Measurements from ENCODE around the gene AMBRA1.

The AMBRA1 gene

DNA sequence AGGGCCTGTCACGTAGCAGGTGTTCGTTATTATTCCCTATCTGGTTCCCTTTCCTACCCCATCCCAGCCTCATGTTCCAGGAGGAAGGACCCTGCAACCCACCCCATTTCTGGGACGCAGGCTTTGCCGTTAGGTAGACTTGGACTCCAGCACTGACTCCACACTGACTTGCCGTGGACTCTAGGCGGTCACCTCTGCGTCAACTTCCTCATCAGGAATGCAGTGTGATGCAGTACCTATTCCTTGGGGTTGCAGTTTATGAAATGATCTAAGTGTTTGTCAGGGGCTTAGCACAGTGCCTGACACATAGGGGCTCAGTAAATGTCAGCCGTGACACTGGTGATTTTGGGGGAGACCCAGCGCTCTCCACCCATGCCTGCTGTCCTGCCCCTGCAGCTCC lies 229.8 kb downstream of the AMBRA1 start:
- no peak for FAIRE-seq

DNA sequence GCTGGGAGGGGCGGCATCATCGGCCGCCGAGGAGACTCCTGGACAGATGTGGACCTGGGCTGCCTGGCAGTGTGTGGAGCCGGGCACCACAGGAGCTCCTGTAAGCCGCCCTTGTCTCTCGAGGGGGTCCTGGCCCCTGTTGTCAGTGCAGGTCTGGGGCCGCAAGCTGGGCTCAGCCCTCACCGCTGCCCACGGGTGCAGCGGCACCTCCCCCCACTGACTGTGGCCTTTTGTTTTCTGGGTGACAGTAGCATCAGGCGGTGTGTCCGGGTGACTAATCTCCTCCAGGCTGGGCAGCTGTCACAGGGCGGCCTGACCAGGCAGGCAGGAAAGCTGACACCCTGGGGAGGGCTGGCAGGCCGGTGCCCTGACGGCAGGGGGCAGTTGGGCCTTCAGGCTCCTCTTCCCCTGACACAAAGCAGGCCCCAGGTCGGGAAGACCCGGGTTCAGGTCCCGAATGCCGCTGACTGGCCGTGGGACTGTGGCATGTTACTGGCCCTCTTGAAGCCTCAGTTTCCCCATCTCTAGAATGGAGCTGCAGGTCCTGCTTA lies 230.3 kb downstream of the AMBRA1 start:
- FAIRE-seq = no peak

DNA sequence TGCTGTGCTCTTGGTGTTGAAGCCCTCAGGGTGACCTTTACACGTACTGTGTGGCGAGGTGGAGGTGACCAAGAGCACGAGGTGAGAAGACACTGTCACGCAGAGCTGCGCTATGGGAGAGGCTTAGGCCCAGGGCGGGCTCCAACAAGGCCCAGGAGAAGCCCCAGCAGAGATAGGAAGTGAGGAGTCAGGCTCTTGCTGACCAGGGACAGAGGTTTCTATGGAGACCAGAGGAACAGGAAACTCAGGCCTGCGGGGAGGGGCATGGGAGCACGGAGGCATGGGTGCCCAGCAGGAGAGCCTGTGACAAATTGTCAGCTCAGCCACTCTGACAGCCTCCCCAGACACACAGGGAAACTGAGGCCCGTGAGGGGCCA lies 230.8 kb downstream of the AMBRA1 start:
- FAIRE-seq = no peak

DNA sequence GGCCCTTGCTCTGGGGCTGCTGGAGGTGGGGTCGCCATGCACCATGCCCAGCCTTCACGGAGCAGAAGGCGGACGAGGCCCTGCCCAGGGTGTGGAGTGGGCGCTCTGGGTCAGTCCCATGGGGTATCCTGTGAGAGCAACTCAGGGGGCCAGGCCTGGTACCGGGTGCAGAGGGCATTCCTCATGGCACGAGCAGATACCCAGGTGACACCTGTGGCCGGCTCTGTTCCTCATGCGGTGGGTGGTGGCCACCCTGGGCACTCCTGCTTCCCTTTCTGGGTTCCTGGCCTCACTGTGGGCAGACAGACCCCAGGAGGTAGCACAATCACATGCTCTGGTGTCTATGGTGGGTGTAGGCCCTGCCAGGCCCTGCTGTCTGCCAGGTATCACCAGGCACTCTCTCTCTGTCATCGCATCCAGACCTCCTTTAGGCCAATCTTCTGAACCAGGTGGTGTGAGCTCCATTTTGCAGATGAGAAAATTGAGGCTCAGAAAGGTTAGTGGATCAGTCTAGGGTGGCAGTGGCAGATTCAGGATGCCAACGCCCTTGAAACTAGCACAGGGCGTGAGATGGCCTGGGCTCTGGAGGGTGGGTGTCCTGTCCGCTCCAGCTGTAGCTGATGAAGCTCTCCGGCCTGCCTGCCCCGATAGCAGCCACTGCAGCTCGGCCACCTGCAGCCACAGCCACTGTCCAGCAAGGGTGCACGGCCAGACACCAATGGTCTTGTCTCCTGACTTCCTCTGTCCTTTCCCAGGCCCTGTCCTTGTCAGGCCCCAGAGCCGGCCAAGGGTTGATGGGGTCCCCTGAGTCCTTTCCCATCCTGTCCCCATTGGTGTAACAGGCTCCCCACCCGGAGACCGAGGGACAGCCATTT lies 231.4 kb downstream of the AMBRA1 start:
- FAIRE-seq = no peak

DNA sequence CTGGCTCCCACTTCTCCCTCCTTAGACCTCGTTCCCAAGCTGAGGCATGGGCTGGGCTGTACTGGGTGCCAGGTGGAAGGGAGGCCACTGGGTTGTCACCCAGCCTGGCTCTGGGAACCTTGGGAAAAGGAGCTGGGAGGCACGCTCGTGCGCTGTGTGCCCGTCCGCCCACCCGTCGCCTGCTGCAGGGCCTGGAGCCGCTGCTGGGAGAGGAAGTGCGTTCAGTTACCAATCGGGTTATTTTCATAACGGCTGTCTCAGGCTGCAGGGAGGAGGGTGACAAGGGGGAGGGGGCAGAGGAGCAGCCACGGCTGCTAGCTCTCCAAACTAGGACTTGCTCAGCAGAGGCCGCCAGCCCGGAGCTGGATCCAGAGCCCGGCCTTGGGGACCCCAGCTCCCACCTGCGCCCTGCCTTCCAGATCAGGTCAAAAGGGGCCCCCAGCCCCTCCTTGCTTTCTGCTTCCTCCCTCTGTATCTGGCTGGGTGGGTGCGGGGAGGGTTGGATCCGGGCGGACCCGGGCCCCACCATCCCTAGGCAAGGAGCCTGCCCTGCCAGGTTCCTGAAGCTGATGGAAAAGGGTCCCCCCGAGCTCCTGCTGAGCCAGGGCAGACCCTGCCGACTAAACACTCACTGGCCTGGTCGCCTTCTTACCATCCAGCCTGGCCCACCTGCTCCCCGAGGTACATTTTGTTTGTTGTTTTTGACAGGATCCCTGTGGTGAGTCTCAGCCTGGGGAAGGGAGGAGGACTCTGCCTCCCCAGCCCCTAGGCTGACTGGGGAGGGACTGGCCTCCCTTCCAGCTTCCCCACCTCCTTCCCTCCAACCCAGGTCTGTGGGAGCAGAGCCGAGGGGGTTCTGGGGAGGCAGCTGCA lies 232.3 kb downstream of the AMBRA1 start:
- no peak for FAIRE-seq

DNA sequence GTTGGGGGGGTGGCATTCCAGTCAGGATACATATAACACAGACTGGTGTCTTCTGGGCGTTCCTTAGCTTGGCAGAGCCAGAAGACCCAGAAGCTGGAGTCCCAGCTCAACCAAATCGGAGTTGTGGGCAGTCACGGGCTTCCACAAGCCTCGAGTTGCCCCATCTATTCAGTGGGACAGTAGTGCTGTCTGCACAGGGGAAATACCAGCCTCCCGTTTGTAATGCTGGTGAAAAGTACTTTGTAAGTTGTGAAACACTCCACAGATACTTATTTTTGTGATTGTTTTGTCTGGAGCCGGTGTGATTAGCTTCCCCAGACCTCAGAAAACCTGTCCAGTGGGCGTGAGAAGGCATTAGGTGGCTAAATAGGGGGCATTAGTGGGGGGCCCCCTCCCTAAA lies 232.9 kb downstream of the AMBRA1 start:
- FAIRE-seq = no peak

DNA sequence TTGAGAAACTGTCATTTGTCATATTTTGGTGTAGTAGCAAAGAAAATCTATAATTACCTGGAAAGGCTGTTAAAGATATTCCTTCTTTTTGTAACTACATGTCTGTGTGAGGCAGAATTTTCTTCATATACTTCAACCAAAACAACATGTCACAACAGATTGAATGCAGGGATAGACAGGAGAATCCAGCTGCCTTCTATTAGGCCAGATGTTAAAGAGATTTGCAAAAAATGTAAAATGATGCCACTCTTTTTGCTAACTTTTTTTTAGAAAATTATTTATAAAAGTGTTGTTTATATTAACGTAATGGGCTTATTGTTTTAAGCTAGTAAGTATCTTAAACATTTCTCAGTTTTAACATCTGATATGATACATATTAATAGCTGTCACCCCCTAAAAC lies 233.9 kb downstream of the AMBRA1 start:
- no peak for FAIRE-seq

DNA sequence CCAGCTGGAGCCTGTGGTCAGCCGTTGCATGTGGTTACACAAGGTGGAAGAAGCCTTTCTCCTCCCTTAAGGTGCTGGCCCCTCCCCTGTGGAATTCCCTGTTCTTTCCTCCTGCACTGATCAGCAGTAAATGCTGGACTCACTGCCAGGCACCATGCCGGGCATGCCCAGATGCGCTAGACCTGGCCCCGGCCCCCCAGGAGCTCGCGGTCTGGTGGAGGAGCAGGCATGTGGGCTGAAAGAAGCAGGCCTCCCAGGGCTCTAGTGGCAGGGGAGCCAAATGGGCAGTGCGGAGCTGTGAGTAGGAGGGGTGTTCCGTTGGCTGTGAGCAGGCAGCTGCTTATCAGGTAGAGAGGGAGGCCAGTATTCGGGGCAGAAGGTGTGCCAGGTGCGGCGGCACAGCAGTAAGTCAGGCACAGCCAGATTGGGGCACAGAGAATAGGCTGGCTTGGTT lies 236.3 kb downstream of the AMBRA1 start:
- no peak for FAIRE-seq

DNA sequence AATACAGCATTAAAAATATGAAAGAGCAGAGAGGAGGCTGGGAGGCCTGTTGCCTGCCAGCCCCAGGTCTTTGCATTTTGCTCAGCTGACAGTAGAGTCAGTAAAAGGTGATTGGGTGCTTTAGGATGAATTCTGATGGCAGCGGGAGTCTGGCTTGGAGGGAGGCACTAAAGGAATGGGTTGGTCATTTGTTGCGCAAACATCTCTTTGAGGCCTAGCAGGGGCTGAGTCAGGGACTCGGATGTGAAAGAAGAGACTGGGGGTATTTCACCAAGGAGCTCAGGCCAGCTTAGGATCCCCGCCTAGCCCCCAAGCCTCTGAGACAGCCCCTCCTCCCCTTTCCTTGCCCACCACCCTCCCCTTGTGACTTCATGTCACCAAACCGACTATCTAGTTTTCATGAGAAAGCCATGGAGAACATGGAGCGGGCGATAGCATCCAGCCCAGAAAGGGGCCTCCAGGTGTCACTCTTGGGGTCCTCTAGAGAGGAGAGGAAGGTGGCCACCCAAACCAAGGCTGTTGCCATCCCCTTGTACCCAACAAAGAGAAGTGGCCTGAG lies 236.8 kb downstream of the AMBRA1 start:
- no peak for FAIRE-seq

DNA sequence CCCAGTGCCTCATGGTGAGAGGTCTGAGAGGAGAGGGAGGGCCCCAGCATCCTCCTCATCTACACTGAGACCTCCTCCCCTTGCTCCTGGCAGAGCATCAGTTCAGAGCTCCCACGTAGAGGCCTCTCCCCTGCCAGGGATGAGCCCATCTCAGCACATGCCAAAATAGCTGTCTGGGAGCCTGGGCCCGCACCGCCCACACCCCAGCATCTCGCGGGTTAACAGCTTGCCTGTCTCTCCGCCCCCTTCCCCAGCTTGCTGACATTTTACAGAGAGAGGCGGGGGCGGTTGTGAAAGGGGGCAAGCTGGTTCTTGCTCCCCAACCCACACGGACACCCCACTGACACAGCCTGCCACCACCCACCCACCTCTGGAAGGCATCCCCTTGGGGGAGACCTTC lies 240.1 kb downstream of the AMBRA1 start:
- no peak for FAIRE-seq

DNA sequence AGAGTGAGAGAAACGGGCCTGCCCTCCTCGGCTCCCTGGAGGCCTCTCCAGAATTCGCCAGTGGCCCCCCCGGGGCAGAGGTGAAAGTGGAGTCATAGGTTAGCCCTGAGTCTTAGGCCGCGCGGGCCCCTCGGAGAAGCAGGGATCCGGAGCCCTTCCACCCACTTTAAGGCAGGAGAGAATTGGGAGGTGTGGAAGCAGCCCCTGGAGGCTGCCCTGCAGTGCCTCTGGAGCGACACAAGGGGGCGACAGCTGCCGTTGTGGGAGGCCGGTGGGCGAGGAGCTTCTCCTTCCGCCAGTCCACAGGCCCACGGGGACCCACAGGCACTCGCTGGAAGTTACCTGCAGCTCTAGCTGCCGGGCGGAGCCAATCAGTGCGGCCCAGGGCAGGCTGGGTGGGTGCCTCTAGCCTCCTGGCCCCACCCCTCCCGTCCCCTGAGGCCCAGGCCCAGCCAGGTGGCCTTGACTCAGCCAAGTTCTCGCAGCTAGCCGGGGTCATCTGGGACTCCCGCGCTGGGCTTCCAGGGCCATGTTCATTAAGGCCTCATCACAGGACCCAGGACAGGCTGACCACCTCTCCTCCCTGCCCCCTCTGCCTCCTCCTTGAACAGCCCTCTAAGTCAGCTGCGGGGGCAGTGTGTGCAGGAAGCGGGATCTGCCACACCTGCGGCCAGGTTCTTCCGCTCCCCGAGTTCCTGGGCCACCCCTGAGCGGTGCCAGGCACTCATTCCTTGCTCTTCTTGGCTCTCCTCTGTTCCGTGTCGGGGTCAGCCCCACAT lies 241.6 kb downstream of the AMBRA1 start:
- FAIRE-seq = no peak

DNA sequence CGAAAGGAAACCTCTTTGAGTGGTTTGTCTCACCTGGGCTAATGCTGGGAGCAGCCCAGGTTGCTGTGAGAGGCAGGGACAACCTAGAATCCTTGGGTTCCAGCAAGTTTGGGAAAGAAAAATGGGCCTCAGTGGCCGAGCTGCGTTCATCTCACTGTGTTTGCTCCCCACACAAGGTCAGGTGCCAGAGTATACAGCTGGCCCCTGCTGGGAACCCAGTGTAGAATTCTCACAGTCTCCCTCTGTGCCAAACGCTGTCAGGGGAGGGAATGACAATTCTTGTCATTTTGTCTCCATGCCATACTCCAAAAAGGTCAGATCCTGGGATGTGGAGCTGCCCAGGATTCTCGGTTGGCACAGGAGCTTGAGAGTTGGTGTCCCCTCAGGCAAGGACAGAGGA lies 242.2 kb downstream of the AMBRA1 start:
- no peak for FAIRE-seq

DNA sequence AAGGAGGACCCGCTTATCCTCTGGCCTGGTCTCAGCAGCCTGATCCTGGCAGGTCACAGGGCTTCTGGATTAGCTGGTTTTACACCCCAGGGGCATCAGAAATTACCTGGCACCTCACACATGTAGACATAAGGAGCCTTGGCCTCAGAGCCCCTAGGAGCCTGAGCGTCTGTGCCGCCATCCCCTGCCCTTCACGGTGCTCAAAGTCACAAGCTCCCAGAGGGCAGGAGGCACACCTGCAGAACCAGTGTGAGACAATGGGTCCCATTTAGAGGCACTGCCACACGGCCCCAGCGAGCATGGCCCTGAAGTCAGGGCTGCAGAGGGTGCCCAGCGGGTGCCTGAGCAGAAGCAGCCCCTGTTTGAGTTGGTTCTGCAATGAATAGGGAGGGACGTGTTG lies 242.7 kb downstream of the AMBRA1 start:
- FAIRE-seq = no peak

DNA sequence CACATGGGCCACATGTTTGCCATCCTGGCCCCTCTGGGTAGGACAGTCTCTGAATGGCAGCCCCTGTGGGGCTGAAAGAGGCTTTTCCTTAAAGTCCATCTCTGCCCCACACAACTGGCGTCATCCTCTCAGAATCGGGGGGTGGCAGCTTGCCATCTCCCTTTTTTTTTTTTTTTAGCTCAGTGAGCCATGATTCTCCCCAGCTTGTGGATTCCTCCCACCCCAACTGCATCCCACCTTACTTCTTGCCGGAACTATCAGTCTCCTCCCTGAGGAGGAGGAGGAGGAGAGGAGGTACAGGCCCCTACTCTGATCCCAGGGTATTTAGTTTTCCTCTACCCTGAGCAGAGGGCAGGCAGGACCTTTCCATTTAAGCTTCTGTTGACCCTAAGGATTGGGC lies 243.1 kb downstream of the AMBRA1 start:
- no peak for FAIRE-seq

DNA sequence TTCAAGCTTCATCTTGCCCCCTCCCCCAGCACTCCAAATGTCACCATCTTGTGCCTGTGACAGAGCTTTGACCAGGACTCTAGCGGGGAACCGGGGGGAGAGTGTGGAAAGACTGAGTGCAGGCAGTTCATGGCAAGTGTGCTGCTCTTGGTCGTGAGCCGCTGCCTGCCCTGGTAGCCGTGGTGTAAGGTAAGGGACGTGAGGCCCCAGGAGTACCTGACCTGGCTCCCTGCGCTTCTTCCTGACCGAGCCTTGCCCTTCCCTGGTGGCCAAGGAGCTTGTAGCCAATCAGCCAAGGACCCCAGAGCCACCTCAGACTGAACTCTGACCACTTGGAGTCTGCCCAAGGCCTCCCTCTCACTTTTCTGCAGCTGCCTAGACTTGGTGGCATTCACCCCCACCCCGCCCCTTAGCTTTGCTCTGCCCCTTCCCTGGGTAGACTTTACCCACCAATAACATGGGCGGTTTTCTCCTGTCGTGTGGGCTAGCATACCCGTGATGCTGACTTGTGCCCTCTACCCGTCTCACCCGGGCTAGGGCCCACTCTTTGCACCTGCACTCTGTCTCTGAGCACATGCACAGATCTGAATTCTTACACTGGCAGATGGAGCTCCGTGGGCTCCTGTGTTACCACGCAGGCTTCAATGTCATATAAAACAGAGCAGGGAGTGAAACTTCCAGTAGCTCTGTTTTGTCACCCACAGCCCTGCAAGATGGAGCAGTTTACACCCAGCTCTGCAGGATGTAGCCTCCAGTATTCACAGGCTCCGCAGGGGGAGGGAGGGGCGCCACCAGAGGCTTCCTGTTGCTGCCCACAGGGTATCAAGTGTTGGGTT lies 245.0 kb downstream of the AMBRA1 start:
- no peak for FAIRE-seq

DNA sequence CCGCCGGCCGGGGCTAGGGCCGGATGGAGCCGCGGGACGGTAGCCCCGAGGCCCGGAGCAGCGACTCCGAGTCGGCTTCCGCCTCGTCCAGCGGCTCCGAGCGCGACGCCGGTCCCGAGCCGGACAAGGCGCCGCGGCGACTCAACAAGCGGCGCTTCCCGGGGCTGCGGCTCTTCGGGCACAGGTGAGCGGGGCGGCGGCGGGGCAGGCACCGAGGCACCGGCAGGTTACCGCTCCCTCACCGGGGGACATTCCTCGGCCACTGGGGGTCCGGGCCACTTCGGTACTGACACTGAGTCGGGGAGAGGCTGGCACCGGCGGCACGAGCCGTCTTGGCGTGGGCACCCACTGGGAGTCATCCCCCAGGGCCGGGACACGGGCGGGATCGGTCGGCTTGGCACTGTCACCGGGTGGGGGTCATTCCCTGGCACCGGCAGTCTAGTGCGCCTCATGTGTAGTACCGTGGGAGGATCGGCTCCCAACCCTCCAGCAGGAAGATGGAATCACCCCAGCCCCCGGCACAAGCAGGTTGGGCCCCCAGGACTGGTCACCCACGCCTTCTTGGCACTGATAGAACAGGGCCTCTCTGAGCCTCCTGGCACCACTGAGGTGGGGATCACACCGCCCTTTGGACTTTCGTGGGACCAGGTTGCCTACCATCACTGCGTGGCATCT lies 246.0 kb downstream of the AMBRA1 start:
- no peak for FAIRE-seq

DNA sequence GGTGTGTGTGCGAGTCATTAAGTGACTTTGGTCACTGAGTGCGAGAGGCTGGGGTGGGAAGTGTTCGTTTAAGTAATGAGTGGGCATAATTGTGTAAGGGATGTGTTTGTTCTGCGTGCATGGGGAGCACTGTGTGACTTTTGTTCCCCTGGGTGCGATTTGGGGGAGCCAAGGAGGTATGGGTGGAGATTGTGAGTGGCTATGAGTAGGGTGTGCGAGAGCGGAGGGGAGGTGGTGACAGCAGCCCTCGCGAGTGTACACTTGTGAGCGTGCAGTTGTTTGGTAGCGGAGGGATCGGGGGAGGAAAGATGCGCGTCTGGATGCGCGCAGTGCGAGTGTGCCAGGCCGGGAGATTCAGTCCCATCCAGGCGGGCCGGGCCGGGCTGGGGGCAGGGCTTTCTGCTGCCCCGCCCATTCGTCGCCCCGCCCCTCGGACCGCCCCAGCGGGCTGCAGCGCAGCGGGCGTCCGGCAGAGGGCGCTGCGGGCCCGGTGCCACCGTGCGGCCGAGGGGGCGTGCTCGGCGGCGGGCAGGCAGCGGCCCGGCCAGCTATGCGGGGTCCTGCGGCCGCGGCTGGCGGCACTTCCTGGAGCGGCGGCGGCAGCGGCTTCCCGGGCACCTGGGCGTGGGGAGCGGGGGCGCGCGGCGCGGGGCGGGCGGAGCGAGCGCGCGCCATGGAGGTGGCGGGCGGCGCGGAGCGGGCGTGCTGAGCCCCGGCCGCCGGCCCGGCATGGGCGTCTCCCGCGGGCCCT lies 246.8 kb downstream of the AMBRA1 start, which contains the start of gene DGKZ:
Gene DGKZ (plus strand): TSS at position 578 of the 751 bp plus-strand sequence. CDS start 197 bp downstream, outside the sequence.
- FAIRE-seq = no peak

Data from G401.6 (cell line).